Adrenal gland (tissue), 12 donors: Measurements from ENCODE around the gene EIF3M. TPM values are rescaled to one million over a fixed set of nuclear protein-coding genes. Genes with fewer than 3 reads are reported as not detected.
"Not testable (repeated sequence)": the region's sequence is repeated elsewhere in the genome, so short reads cannot be mapped to it uniquely, and the experiment has no call there.

ENCODE experiments used
- DNase-seq, 7 donors: peaks; one replicate each; pipeline ENCODE4 v3.0.0-alpha.2; 2019 to 2020
- H3K27ac ChIP-seq, 5 donors: fragments of 200-600 bp; sonication (generic) in 4 of 5; 1 replicate in 3 of 5; 2 replicates in 2 of 5; pipeline versions ENCODE4 v1.5.1 to v1.8.0; 2016 to 2020; ENCODE audit warnings: mild to moderate bottlenecking in 1 of 5
- H3K27me3 ChIP-seq: fragments of 200-600 bp; 2 replicates; pipeline ENCODE4 v1.8.0; 2021
- H3K36me3 ChIP-seq, 2 donors: fragments of 200-600 bp; replicated peaks in 1 of 2; 1 replicate in 1 of 2; 2 replicates in 1 of 2; pipeline versions ENCODE4 v1.5.1 to v1.8.0; 2018 to 2022
- H3K4me1 ChIP-seq, 2 donors: fragments of 200-600 bp; replicated peaks in 1 of 2; 1 replicate in 1 of 2; 2 replicates in 1 of 2; pipeline versions ENCODE4 v1.5.1 to v1.8.0; 2018 to 2021
- H3K4me3 ChIP-seq, 4 donors: fragments of 200-600 bp; sonication (generic) in 3 of 4; one replicate each; pipeline ENCODE4 v1.5.1; 2016 to 2018
- H3K9me3 ChIP-seq, 3 donors: fragments of 200-600 bp; sonication (generic) in 1 of 3; replicated peaks in 1 of 3; 1 replicate in 2 of 3; 2 replicates in 1 of 3; pipeline versions ENCODE4 v1.5.1 to v1.8.0; 2016 to 2021
- POLR2A ChIP-seq, 2 donors: fragments of 450-650 bp; IDR thresholded peaks; one replicate each; pipeline ENCODE4 v1.6.1; 2017; ENCODE audit warnings: antibody characterized with exemption in 2 of 2, mild to moderate bottlenecking in 2 of 2, moderate library complexity in 1 of 2
- WGBS, 4 donors: extraction: QIAGEN DNeasy Blood & Tissue Kit in 2 of 4; methylation state at CpG; one replicate each; pipeline versions ENCODE4 v1.1.5 to v1.1.7; 2013 to 2017; 5-methylcytosine and 5-hydroxymethylcytosine counted together
- intact Hi-C, 2 donors: fragments of 100-400 bp; cut with DNase I; formaldehyde crosslinking; loops; one replicate each; pipeline versions ENCODE4 v1.14.1 to v1.15.0; 2022 to 2023
- polyA plus RNA-seq, 3 donors: library from polyadenylated mRNA; stranded (reverse); fragments of 200-250 nt in 2 of 3; fragments of 350-450 nt in 1 of 3; fragmentation: Illumina TruSeq in 1 of 3; extraction: RNeasy Lipid Tissue Mini Kit (QIAGEN cat#74804) in 1 of 3; gene quantifications; one replicate each; pipeline ENCODE4 v1.2.3, GENCODE V29; 2013 to 2014
- total RNA-seq, 9 donors: library from RNA; depleted of rRNA in 4 of 9; stranded (reverse); fragments of >200 nt in 4 of 9; fragments of 120-200 nt in 1 of 9; fragmentation: NEBNext Ultra II Directional in 1 of 9; extraction: Animal tissue kit (Norgen Biotek cat#: 25700) in 1 of 9; gene quantifications; one replicate each; pipeline versions ENCODE4 v1.1.0 to v1.2.4, GENCODE V29; 2013 to 2023
- TF ChIP-seq, protein P1 (sequence below), 6 experiments: fragments of 450-650 bp in 4 of 6; fragments of 200-600 bp in 2 of 6; sonication (generic) in 1 of 6; IDR thresholded peaks; 1 replicate in 5 of 6; 2 replicates in 1 of 6; pipeline versions ENCODE4 v1.5.1 to v1.8.0; 2016 to 2021; ENCODE audit warnings: antibody characterized with exemption in 6 of 6, mild to moderate bottlenecking in 2 of 6, moderate library complexity in 1 of 6
- donor health status: healthy with polysubstance abuse.
- donor health status: Bipolar disorder and iron deficiency.
- donor health status: DM: yes; HTN: yes; CAD: no.
- donor health status: DM: no; HTN: no; CAD: no.
- donor health status: DM: no; HTN: no; CAD: no.
- donor health status: DM: yes; HTN: yes; CAD: no.

The EIF3M gene
- total and polyA plus RNA-seq, 12 donors, result 174 to 761 (median 311) TPM

DNA sequence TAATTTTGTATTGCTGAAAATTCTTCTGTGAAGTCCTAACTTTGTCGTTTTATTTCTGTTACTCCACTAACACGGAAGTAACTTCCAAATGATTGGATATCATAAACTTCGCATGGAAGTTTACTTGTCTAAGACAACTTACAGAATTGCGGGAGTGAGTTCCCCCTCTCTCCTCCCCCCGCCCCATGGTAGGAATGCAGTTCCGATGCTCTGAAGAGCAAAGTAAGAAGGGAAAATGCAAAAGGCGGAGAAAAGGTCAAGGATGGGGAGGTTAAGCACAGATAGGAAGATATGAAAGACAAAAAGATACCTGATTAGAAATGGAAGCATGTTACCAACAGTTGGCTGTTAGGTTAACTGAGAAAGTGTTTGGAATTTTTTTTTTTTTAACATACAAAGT is 1.3 kb downstream of the EIF3M start:
- peak overlapping the region in 3 of 4 donors; percentile 15 to 79 (median 64) for H3K4me3 ChIP-seq
- intact Hi-C loops, result no loop called here
- no peak for DNase-seq
- TF ChIP-seq, protein P1, sequence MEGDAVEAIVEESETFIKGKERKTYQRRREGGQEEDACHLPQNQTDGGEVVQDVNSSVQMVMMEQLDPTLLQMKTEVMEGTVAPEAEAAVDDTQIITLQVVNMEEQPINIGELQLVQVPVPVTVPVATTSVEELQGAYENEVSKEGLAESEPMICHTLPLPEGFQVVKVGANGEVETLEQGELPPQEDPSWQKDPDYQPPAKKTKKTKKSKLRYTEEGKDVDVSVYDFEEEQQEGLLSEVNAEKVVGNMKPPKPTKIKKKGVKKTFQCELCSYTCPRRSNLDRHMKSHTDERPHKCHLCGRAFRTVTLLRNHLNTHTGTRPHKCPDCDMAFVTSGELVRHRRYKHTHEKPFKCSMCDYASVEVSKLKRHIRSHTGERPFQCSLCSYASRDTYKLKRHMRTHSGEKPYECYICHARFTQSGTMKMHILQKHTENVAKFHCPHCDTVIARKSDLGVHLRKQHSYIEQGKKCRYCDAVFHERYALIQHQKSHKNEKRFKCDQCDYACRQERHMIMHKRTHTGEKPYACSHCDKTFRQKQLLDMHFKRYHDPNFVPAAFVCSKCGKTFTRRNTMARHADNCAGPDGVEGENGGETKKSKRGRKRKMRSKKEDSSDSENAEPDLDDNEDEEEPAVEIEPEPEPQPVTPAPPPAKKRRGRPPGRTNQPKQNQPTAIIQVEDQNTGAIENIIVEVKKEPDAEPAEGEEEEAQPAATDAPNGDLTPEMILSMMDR (IDR thresholded peaks at IDR 0.05), result no peak
- TF ChIP-seq POLR2A (IDR thresholded peaks at IDR 0.05), result no peak
- H3K9me3 ChIP-seq, result no peaks in the 10 kb centered on the region
- peaks cover 27 to 44% of the 10 kb centered on the region in 2 donors for H3K4me1 ChIP-seq
- peaks cover 0 to 15% of the 10 kb centered on the region in 2 donors for H3K36me3 ChIP-seq
- H3K27me3 ChIP-seq, result no peaks in the 10 kb centered on the region
- H3K27ac ChIP-seq, result peak overlapping the region in 2 of 5 donors; percentile 81 to 90
- WGBS, 4 donors, result 5 to 11% (median 9%) methylated on average over 7 of the region's 7 CpGs

DNA sequence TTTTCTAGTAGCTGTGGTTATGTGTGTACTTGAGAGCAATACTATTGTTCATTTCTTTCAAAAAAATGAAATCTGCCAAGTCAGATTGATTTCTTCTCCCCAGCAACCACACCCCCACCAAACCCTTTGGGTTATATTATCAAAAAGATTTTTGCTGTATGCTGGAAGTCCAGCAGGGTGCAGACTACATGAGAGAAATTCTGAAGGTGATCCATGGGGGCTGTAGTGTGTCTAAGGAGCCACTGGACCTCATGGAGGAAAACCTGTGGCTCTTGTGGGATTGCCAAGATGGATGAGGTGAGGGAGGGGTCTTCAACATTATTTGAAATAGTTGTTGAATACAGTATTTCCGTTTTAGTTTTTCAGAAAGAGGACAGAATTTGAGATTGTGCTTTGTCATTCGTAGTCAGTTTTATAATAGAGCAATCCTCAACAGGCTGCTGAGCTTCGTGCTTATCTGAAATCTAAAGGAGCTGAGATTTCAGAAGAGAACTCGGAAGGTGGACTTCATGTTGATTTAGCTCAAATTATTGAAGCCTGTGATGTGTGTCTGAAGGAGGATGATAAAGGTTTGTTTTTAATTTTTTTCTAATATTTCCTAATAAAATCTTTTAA is 3.1 kb downstream of the EIF3M start:
- Histone ChIP-seq H3K9me3 (no peaks in the 10 kb centered on the region), H3K27ac (peak overlapping the region in 1 of 5 donors; percentile 32), H3K4me1 (peaks cover 27 to 44% of the 10 kb centered on the region in 2 donors), H3K4me3 (no peak overlapping the region), H3K36me3 (peaks cover 0 to 33% of the 10 kb centered on the region in 2 donors), H3K27me3 (no peaks in the 10 kb centered on the region)
- DNase-seq, result peak in 1 of 7 donors; percentile 9
- TF ChIP-seq POLR2A (IDR thresholded peaks at IDR 0.05), result no peak
- TF ChIP-seq, protein P1 (IDR thresholded peaks at IDR 0.05), result peak in 4 of 6 experiments; percentile 14 to 22 (median 18)
- WGBS, 4 donors, result 51 to 64% (median 53%) methylated on average over 4 of the region's 4 CpGs
- intact Hi-C loops, result no loop called here

DNA sequence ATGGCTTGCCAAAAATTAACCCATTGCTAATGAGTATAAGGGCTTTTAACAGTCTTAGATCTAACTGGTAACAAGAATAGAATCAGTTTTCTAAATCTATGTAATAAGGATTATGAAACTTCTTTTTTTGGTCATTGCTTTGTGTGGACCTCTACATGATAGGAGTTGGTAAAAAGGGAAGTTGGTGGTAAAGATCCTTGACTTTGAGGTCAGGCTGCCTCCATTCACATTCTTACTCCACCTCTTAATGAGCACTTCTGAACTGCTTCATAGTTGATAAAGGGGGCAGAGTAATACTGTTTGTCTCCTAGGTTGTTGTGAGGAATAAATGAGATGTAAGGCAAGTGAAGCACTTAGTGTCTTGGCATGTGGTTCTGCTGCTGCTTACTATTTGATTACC is 10.6 kb downstream of the EIF3M start:
- TF ChIP-seq, protein P1 (IDR thresholded peaks at IDR 0.05), result no peak
- no peaks in the 10 kb centered on the region for H3K9me3 ChIP-seq
- H3K4me3 ChIP-seq, result no peak overlapping the region
- H3K27me3 ChIP-seq, result no peaks in the 10 kb centered on the region
- intact Hi-C loops, result no loop called here
- no peak for DNase-seq
- peaks cover 0 to 8% of the 10 kb centered on the region in 2 donors for H3K4me1 ChIP-seq
- no peak overlapping the region for H3K27ac ChIP-seq
- peaks cover 0 to 86% of the 10 kb centered on the region in 2 donors for H3K36me3 ChIP-seq

DNA sequence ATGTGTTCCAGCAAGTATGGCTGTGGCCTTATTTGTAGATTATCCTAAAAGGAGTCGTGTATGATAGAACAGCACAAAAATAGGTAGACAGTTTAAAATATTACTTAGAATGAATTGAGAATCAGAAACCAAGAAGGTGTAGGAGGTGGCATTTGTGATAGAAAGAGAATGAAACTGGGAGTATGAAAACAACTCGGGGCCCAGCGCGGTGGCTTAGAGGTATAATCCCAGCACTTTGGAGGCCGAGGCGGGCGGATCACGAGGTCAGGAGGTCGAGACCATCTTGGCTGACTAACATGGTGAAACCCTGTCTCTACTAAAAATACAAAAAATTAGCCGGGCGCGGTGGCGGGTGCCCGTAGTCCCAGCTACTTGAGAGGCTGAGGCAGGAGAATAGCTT is 12.5 kb downstream of the EIF3M start:
- DNase-seq, intact Hi-C loops, H3K9me3 ChIP-seq, H3K27me3 ChIP-seq, H3K4me3 ChIP-seq, H3K27ac ChIP-seq: not testable (repeated sequence)
- Histone ChIP-seq H3K36me3 (peaks cover 0 to 78% of the 10 kb centered on the region in 2 donors), H3K4me1 (peaks cover 0 to 12% of the 10 kb centered on the region in 2 donors)
- 92 to 98% (median 96%) methylated on average over 14 of the region's 14 CpGs for WGBS, 4 donors

DNA sequence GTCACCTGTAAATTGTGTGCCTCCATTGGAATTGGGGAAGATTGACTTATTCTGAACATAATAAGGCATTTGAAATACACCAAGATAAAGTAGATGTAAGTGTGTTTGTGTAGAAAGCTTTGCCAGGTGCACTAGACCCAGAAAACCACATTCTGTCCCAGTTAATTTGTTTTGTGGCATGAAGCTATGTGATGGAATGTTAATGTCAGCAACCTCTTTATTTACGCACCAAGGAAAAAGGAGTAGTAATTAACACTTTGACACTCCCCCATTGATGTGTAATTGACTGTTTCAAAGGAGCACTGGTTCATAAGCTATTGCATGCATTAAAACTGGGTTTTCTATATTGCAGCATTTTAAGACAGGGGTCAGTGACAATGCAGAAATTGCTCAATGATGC is 14.3 kb downstream of the EIF3M start:
- intact Hi-C loops, result no loop called here
- no peak overlapping the region for H3K27ac ChIP-seq
- peaks cover 6 to 25% of the 10 kb centered on the region in 2 donors for H3K4me1 ChIP-seq
- DNase-seq, result no peak
- no peak overlapping the region for H3K4me3 ChIP-seq
- TF ChIP-seq POLR2A (IDR thresholded peaks at IDR 0.05), result no peak
- TF ChIP-seq, protein P1 (IDR thresholded peaks at IDR 0.05), result no peak
- no peaks in the 10 kb centered on the region for H3K9me3 ChIP-seq
- WGBS, 4 donors, result 82 to 90% (median 85%) methylated on average over 1 of the region's 1 CpG
- peaks cover 0 to 68% of the 10 kb centered on the region in 2 donors for H3K36me3 ChIP-seq
- H3K27me3 ChIP-seq, result no peaks in the 10 kb centered on the region
